Kidney tubule cell (primary cell): ENCODE data around the gene SLC10A4.
"Not testable (repeated sequence)": the region's sequence is repeated elsewhere in the genome, so short reads cannot be mapped to it uniquely, and the experiment has no call there.

ENCODE experiments used
- DNase-seq: peaks from one replicate; pipeline ENCODE4 v3.0.0-alpha.2; 2018; ENCODE audit warnings: low spot score

SLC10A4 gene, protein sequence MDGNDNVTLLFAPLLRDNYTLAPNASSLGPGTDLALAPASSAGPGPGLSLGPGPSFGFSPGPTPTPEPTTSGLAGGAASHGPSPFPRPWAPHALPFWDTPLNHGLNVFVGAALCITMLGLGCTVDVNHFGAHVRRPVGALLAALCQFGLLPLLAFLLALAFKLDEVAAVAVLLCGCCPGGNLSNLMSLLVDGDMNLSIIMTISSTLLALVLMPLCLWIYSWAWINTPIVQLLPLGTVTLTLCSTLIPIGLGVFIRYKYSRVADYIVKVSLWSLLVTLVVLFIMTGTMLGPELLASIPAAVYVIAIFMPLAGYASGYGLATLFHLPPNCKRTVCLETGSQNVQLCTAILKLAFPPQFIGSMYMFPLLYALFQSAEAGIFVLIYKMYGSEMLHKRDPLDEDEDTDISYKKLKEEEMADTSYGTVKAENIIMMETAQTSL

DNA sequence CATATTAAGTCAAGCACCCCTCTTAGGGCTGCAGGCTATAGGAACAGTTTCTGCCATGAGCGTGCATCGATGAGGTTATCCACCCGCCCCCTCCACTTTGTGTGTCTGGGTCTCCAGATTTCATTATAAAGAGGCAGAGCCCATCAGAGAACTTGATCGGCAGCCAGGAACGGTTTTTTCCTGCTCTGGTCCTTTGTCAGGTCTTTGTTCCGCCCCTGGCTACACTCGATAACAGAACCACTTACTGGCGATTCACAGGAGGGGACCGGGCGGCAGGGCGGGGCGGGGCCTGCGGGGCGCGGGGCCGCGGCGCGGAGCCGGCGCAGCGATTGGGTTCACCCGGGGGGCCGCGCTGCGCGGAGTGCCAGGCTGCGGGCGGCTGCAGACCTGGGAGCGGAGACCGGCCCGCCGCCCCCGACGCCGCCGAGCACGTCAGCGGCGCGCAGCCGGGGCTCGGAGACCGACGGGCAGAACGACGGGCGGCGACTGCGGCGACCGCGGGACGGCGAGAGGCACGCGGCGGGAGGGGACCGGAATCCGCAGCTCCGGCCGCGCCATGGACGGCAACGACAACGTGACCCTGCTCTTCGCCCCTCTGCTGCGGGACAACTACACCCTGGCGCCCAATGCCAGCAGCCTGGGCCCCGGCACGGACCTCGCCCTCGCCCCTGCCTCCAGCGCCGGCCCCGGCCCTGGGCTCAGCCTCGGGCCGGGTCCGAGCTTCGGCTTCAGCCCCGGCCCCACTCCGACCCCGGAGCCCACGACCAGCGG, at the start of gene SLC10A4:
TSS of gene SLC10A4 (plus strand) at position 338 of the 771 bp plus-strand sequence. CDS start at position 557, 219 bp downstream.
- no peak for DNase-seq

DNA sequence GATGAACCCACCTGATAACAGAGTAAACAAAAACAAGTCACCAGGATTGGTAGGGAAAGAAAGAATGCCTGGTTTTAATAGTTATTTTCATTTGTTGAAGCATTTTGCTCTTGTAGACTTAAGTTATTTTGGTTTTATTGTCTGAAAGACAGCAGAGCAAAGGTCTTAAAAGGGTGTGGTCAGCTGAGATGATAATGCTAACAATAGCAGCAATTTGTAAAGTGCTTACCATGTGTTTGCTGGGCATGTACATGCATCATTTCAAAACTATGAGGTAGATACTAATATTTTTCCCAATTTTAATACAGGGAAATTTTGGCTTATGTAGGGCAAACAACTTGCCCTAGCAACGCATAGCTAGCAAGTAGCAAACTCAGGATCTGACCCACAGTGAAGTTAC, 46.8 kb upstream of the SLC10A4 start:
- no peak for DNase-seq

DNA sequence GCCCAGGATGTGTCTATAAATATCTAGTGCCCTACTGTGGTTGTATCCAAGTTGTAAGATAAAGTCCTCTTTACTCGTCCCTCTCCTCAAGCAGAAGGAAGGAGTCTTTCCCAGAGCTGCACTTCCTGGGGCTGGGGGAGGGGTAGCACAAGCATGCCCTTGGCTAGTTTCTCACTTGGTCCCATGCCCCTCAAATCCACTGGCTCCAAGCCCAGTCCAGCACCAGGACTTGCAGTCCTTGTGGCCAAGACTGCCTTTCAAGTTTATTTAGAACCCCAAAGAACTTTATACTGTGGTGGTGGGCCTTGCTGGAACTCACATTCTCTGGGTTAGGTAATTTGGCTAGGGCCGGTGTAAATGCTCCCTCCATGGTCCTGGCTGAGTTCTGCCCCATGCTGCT, 43.2 kb upstream of the SLC10A4 start:
- DNase-seq = no peak

DNA sequence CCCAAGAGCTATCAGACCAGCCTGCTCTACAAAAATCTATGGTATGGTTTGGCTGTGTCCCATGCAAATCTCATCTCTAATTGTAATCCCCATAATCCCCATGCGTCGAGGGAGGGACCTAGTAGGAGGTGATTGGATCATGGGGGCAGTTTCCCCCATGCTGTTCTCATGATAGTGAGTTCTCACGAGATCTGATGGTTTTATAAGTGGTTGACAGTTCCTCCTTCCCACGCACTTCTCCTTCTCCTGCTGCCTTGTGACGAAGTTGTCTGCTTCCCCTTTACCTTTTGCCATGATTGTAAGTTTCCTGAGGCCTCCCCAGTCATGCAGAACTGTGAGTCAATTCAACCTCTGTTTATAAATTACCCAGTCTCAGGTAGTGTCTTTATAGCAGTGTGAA, 42.2 kb upstream of the SLC10A4 start:
- DNase-seq = not testable (repeated sequence)

DNA sequence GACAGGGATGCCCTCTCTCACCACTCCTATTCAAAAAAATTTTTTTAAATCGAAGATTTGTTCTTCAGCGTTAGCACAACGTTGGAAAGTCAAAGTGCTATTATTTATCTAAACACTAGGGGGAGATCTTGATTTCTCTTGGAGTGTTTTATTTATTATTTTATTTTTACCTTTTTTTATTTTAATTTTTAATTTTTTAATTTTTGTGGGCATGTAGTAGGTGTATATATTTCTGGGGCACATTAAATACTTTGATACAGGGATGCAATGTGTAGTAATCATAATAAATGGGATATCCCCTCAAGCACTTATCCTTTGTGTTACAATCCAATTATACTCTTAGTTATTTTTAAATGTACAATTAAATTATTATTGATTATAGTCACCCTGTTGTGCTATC, 37.4 kb upstream of the SLC10A4 start:
- DNase-seq = peak; percentile 22

DNA sequence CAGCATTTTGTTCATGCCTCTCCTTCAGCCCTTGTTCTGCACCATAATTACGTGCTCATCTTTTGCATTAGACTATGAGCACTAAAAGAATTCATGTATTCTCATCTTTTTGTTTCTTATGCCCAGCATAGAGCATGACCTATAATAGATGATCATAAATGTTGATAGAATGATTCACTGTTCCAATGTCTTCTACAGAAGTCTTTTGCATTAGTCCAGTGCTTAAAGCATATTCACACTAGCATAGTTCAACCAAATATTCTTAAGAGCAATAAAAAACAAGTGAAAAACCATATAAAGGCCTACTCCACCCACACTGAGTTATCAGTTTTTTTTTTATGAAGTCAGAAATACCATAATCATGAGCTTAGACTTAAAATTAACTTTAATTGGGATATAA, 36.5 kb upstream of the SLC10A4 start:
- DNase-seq = no peak

DNA sequence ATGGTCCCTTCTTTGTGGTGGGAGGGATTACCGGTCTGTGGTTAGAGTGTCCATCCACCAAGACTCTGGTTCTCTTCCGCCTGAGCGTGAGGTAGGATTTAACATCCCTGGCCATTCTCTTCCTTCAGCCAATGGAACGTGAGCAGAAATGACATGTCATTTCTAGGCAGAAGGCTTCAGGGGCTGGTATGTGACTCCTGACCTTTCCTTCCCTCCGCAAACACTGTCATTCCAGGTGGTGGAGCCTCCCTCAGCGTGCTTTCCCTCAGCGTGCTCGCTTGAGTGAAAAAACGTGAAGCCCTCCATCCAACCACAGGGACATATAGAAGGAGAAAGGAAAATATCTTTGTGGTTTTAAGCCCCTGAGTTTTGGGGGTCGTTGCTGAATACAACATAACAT, 34.0 kb upstream of the SLC10A4 start:
- DNase-seq = no peak

DNA sequence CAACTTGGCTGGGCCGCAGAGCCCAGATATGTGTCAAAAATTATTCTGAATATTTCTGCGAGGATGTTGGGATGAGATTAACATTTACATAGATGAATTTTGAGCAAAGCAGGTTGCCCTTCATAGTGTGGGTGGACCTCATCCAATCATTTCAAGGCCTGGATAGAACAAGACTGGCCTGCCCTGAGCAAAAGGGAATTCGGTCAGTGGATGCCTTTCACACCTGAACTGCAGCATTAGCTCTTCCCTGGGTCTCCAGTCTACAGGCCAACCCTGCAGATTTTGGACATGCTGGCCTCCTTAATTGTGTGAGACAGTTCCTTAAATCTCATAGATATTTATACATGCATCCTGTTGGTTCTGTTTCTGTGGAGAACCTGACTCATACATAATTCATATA, 32.4 kb upstream of the SLC10A4 start:
- no peak for DNase-seq

DNA sequence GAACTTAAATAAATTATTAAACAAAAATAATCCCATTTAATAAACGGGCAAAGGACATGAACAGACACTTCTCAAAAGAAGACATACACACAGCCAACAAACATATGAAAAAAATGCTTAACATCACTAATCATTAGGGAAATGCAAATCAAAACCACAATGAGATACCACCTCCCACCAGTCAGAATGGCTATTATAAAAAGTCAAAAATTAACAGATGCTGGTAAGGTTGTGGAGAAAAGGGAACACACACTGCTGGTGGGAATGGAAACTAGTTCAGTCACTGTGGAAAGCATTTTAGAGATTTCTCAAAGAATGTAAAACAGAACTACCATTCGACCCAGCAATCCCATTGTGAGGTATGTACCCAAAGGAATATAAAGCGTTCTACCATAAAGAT, 31.5 kb upstream of the SLC10A4 start:
- DNase-seq = not testable (repeated sequence)

DNA sequence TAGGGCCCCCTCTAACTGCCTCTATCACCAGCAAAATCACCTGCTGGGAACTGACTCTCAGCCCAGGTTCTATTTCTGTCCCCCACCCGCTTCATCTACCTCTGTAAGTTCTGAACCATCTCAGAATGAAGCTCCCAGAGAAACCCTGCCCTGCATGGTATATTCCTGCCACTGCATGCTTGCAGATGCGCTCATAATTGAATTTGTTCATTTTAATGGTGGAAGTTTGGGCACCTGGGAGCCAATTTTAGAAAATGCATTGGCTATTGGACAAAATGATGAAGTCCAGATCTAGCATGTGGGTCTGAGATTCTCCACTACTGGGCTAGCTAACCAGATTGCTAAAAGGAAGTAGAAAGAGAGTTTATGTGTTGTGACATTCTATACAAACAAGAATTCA, 28.6 kb upstream of the SLC10A4 start:
- DNase-seq = no peak

DNA sequence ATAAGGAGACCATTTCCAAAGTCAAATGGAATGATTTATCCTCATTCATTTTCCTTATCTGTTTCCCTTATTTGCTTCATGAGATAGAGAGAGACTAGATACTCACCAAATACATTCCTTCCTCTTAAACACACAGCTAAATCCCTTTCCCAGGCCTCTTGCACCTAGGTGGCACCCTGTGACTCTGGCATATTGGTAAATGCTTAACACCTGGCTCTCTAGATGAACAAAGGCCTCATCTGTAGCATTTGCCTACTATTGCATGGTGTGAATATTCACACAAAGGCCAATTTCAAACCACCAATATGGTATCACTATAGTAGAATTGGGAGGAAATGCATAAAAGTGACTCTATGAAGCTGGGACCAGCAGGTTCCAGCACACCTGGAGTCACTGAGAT, 22.1 kb upstream of the SLC10A4 start:
- DNase-seq = no peak

DNA sequence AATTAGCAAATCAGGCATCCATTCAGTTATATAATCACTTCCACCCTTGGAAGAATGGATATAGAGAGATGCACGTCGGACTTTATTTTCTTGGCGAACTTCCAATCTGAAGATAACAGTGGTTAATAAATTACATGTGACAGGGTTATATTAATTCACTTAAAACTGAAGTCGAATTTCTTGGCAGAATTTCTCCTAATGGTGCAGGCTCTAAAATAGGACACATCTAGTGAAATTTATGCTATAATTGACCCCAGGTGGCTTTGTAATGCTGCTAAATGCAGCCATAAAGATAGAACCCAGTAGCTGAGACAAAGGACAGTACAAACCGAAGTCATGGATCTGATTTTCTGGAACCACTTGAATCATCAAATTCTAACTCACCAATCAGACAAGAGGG, 20.8 kb upstream of the SLC10A4 start:
- no peak for DNase-seq

DNA sequence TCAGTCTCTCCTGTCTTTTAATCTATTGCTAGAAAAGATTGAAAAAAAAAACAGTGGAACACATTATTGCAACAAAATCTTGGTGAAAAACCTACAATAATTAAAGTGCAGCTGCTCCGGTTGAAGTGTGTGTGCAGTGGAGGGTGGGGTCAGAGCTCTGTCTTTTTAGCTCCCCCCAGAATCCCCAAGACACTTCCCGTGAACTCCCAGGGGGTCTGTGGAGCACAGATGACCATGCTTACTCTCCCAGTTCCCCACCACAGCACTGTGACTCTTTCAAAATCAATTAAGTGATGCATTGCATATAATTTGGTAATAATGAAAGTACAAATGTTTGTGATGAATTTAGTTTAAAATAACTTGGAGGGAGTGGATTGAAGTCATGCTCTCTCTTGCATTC, 15.7 kb upstream of the SLC10A4 start:
- no peak for DNase-seq

DNA sequence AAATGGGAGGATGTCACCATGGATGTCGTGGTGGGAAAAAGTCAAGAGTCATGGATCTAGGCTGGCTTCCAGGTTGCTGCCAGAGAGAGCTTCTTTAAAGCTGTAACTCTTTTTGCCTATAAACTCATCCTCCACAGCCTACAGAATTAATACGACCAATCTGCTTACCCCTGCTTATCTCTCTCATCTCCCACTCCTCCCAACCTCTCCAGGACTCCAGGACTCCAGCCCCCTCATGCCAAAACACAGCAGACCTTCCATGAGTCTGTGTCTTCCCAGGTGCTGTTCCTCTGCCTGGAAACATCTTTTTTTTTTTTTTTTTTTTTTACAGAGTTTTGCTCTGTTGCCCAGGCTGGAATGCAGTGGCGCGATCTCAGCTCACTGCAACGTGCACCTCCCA, 15.3 kb upstream of the SLC10A4 start:
- DNase-seq = no peak

DNA sequence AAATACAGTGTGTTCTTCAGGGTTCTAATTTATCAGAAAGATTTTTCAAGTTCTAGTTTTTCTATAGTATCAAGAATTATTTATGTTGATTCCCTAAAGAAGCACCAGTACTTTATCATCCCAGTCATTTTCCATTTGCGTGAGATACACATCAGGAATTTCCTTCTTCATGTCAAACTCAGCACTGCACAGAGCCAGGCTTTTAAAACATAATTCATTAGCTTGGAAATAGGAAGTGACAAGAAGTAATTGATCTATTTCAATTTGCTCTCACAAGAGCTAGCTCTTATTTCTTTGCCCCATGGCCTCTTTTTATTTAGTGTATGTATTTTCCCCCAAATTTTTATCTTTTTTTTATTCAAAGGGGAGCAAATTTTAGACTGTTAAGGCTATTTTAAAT, 13.0 kb upstream of the SLC10A4 start:
- DNase-seq = no peak

DNA sequence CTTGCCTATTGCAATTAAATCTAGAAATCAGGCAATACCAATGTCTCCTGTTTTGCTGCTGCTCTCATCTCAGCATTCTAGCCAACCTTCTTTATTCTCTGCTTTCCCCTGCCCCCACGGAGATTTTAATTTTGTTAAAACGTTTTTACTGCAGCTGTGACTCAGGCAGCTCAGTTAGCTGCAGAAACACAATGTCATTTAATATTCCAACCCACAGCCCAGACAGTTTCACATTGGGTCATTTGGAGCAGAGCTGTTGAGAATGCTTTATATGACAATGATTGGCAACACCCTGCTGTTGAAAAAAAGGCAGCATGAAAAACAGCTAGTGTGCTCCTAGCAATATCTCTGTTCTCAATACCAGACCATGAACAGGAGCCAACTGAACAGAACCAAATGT, 12.6 kb upstream of the SLC10A4 start:
- peak; percentile 6 for DNase-seq

DNA sequence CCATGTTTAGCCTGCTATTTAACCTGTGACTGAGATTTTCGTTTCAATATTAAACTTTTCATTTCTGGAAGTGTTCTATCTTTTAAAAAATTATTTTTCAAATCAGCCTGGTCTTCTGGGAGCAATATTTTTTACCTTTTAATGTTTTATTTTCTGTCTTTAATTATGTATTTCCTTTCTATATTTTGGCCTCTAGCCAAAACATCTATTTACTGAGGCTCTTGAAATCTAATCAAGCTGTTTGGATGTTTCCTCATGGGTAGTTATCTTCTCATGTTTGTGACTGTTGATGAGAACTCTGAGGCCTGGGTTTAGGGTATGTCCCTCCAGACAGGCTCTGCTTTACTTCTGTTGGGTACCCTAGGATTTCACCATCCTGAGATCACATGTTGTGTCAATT, 10.3 kb upstream of the SLC10A4 start:
- no peak for DNase-seq

DNA sequence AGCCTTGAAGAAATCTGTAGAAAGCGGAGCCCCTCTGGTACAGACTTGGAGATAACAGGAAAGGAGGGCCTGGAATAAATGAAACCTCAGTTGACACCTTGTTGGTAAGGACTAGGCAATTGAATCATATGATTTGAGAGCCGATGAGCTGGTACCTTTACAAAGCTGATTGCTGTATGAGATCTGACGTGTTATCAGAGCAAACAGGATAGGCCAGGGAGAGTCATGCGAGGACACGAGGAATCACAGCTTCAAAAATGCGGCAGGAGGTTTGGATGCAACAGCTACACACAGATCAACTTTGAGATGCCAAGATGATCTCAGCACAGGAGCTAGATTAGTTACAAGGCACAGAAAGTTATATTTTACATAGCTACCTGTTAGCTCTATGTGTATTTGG, 7.4 kb upstream of the SLC10A4 start:
- DNase-seq = no peak

DNA sequence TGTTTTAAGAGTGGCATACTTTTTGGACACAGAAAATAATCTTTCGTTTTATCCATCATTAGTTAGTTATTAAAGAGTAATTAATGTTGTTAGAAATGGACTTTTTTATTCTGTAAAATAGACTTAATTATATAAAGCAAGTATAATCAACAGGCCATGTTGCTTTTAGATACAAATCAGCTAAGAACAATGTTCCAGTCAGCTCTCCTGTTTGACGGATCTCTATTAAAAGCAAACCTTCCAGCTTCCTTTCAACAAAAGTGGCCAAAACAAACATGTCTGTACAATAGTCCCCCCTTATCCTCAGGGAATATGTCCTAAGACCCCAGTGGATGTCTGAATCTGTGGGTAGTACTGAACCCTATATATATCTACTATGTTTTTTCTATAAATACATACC, 4.9 kb upstream of the SLC10A4 start:
- DNase-seq = no peak

DNA sequence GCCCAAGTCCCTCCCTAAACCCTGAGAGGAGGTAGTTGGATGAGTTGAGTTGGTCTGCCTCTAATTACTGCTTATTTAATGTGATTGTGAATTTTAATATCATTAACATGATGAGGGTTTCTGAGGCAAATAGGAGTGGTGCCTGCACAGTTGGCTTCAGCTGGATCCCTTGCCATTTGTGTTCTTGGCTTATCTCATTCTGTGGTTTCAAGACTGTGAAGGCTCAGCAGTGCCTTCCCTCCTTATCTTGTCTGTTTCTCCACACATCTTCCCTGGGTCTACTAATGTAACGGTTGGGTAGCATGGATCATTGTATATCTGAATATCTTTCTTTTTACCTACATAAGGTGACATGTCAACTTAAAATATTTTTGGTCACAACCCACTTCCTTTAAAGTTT, 1.6 kb upstream of the SLC10A4 start:
- no peak for DNase-seq

DNA sequence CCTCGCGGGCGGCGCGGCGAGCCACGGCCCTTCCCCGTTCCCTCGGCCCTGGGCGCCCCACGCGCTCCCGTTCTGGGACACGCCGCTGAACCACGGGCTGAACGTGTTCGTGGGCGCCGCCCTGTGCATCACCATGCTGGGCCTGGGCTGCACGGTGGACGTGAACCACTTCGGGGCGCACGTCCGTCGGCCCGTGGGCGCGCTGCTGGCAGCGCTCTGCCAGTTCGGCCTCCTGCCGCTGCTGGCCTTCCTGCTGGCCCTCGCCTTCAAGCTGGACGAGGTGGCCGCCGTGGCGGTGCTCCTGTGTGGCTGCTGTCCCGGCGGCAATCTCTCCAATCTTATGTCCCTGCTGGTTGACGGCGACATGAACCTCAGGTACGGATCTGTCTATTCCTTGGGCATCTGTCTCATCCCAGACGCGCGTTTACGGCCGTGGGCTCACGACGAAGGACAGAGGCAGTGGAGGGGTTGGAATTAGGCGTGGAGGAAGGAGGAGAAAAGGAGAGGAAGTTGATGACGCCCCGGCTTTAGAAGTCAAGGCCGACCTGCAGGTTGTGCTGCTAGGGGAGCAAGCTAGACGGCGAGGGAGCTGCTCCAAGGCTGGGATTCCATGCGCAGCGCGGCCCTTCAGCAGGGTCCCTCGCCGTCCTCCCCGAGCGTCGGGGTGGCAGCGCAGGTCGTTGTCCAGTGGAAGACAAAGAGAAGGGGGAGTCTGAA, 792 bp downstream of the SLC10A4 start:
- DNase-seq = no peak

DNA sequence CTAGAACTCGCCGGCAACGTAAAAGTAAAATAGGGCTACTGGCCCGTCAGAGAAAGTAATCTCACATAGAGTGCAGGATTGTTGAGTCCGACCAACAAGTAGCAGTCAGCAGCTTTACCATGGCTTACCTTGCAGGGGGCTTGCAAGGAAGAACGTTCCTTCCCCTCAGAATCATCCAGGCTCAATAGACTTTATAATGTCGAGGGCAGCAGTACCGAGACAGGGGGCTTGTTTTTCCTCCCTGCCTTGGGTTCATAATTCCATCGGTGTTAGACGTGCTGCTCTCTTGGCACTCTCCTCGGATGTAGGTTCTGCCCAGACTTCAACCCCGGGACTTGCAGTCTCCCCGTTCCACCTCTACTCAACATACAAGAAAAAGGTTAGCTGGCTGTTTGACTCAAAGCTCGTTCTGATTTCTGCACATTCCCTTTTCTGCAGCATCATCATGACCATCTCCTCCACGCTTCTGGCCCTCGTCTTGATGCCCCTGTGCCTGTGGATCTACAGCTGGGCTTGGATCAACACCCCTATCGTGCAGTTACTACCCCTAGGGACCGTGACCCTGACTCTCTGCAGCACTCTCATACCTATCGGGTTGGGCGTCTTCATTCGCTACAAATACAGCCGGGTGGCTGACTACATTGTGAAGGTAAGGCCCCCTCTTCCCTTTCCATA, 1.5 kb downstream of the SLC10A4 start:
- DNase-seq = no peak
